ENCODE measurements around the gene TRABD2B. TPM values are rescaled to one million over a fixed set of nuclear protein-coding genes. Genes with fewer than 3 reads are reported as not detected.

Gene TRABD2B
- total and polyA plus RNA-seq, 2 experiments from 2014 or later: 1.00 to 2.3 TPM

GRCh38 chr1:47938520-47938919, 58.7 kb downstream of the TRABD2B start:
- Histone ChIP-seq H3K4me2 (no peak overlapping the region), H3K79me2 (no peaks in the 10 kb centered on the region), H3K27ac (peak overlapping the region; percentile 24), H3K4me1 (ENCODE audit: insufficient read depth) (peaks cover 32% of the 10 kb centered on the region), H3K9me2 (replicated peaks; ENCODE audit: insufficient read depth) (no peaks in the 10 kb centered on the region), H3K4me3 (no peak overlapping the region), H2AFZ (no peak overlapping the region), H4K20me1 (ENCODE audit: insufficient read depth, poor library complexity, severe bottlenecking) (no peaks in the 10 kb centered on the region), H3K9me3 (ENCODE audit: low read depth) (no peaks in the 10 kb centered on the region), H3K36me3 (replicated peaks; ENCODE audit: insufficient read depth, low read depth) (no peaks in the 10 kb centered on the region), H3K27me3 (no peaks in the 10 kb centered on the region)
- no peak for TF ChIP-seq EZH2phosphoT487 (IDR thresholded peaks at IDR 0.05; ENCODE audit: low read depth, severe bottlenecking, unreplicated experiment)
- WGBS (ENCODE audit: low lambda C conversion rate, missing lambda C conversion rate): 24% methylated on average over 2 of the region's 2 CpGs
- no peak for DNase-seq (ENCODE audit: low spot score)

GRCh38 chr1:47937586-47938254, 59.5 kb downstream of the TRABD2B start:
- Histone ChIP-seq H3K9me3 (ENCODE audit: low read depth) (no peaks in the 10 kb centered on the region), H3K4me1 (ENCODE audit: insufficient read depth) (peaks cover 29% of the 10 kb centered on the region), H3K27ac (no peak overlapping the region), H3K27me3 (no peaks in the 10 kb centered on the region), H3K4me2 (no peak overlapping the region), H3K4me3 (no peak overlapping the region), H3K9me2 (replicated peaks; ENCODE audit: insufficient read depth) (no peaks in the 10 kb centered on the region), H4K20me1 (ENCODE audit: insufficient read depth, poor library complexity, severe bottlenecking) (no peaks in the 10 kb centered on the region), H2AFZ (no peak overlapping the region), H3K79me2 (no peaks in the 10 kb centered on the region), H3K36me3 (replicated peaks; ENCODE audit: insufficient read depth, low read depth) (no peaks in the 10 kb centered on the region)
- WGBS (ENCODE audit: low lambda C conversion rate, missing lambda C conversion rate): 96% methylated on average over 5 of the region's 5 CpGs
- DNase-seq (ENCODE audit: low spot score): no peak
- TF ChIP-seq EZH2phosphoT487 (IDR thresholded peaks at IDR 0.05; ENCODE audit: low read depth, severe bottlenecking, unreplicated experiment) (no peak), CTCF (IDR thresholded peaks at IDR 0.05; ENCODE audit: poor library complexity) (no peak), EZH2 (IDR thresholded peaks at IDR 0.05; ENCODE audit: borderline replicate concordance) (no peak)

GRCh38 chr1:47936916-47937551, 60.2 kb downstream of the TRABD2B start:
- no peak for DNase-seq (ENCODE audit: low spot score)
- H3K4me1 ChIP-seq (ENCODE audit: insufficient read depth): peaks cover 26% of the 10 kb centered on the region

More at GRCh38 chr1:47936916-47937551, 60.2 kb downstream of the TRABD2B start:
- no peaks in the 10 kb centered on the region for H3K79me2 ChIP-seq
- no peak overlapping the region for H3K27ac ChIP-seq
- 100% methylated on average over 1 of the region's 1 CpG for WGBS (ENCODE audit: low lambda C conversion rate, missing lambda C conversion rate)
- TF ChIP-seq CTCF (IDR thresholded peaks at IDR 0.05; ENCODE audit: poor library complexity): no peak
- TF ChIP-seq EZH2 (IDR thresholded peaks at IDR 0.05; ENCODE audit: borderline replicate concordance): no peak
- no peak for TF ChIP-seq EZH2phosphoT487 (IDR thresholded peaks at IDR 0.05; ENCODE audit: low read depth, severe bottlenecking, unreplicated experiment)
- H3K4me2 ChIP-seq: no peak overlapping the region
- no peaks in the 10 kb centered on the region for H3K27me3 ChIP-seq
- H4K20me1 ChIP-seq (ENCODE audit: insufficient read depth, poor library complexity, severe bottlenecking): no peaks in the 10 kb centered on the region
- H3K9me3 ChIP-seq (ENCODE audit: low read depth): no peaks in the 10 kb centered on the region
- no peaks in the 10 kb centered on the region for H3K36me3 ChIP-seq (replicated peaks; ENCODE audit: insufficient read depth, low read depth)
- H2AFZ ChIP-seq: no peak overlapping the region
- no peaks in the 10 kb centered on the region for H3K9me2 ChIP-seq (replicated peaks; ENCODE audit: insufficient read depth)
- H3K4me3 ChIP-seq: no peak overlapping the region

Data from hepatocyte (in vitro differentiated cells).